Large intestine (tissue), 3 donors: ENCODE data around the gene LCN10. TPM values are rescaled to one million over a fixed set of nuclear protein-coding genes. Genes with fewer than 3 reads are reported as not detected.
A peak's percentile ranks its signal among the peaks of the same experiment; 100 is the strongest.
"Not testable (repeated sequence)": the region's sequence is repeated elsewhere in the genome, so short reads cannot be mapped to it uniquely, and the experiment has no call there.

Source experiments
- DNase-seq, 2 donors: peaks; one replicate each; pipeline versions ENCODE4 v3.0.0 to v3.0.0-alpha.2; 2013
- H3K27ac ChIP-seq: one replicate; pipeline ENCODE4 v1.5.1; 2013; ENCODE audit warnings: low read length
- H3K27me3 ChIP-seq: 2 replicates; pipeline ENCODE4 v1.6.1; 2013; ENCODE audit warnings: low read length; ENCODE audit not compliant: control insufficient read depth, insufficient read depth
- H3K36me3 ChIP-seq: 2 replicates; pipeline ENCODE4 v1.6.1; 2013; ENCODE audit warnings: low read length; ENCODE audit not compliant: control insufficient read depth, insufficient read depth
- H3K4me1 ChIP-seq: one replicate; pipeline ENCODE4 v1.6.1; 2013; ENCODE audit warnings: low read length; ENCODE audit not compliant: control insufficient read depth, insufficient read depth
- H3K4me3 ChIP-seq: one replicate; pipeline ENCODE4 v1.5.1; 2013; ENCODE audit warnings: low read length
- H3K9me3 ChIP-seq: one replicate; pipeline ENCODE4 v1.6.1; 2013; ENCODE audit warnings: mild to moderate bottlenecking, low read depth, low read length, moderate library complexity; ENCODE audit not compliant: control insufficient read depth
- WGBS: methylation state at CpG from one replicate; pipeline ENCODE4 v1.1.5; 2013; ENCODE audit warnings: low lambda C conversion rate; ENCODE audit not compliant: insufficient coverage; 5-methylcytosine and 5-hydroxymethylcytosine counted together
- polyA plus RNA-seq: library from polyadenylated mRNA; unstranded; fragments of 120-200 nt; gene quantifications from one replicate; pipeline ENCODE4 v1.2.1, GENCODE V29; 2013

The LCN10 gene
- polyA plus RNA-seq, 1 donor, result 7.8 TPM

- H3K4me1 ChIP-seq, result peaks cover 8% of the 10 kb centered on the region
- no CpG with 5 or more reads among the region's 7 CpGs for WGBS
Observed at GRCh38 chr9:136710543-136710942, 32.2 kb downstream of the LCN10 start.

GRCh38 chr9:136709454-136710109 is 33.2 kb downstream of the LCN10 start:
- Histone ChIP-seq H3K4me3 (no peak overlapping the region), H3K9me3 (no peaks in the 10 kb centered on the region), H3K4me1 (peaks cover 8% of the 10 kb centered on the region), H3K27me3 (peaks cover 3% of the 10 kb centered on the region), H3K27ac (no peak overlapping the region), H3K36me3 (no peaks in the 10 kb centered on the region)
- no peak for DNase-seq
- no CpG with 5 or more reads among the region's 24 CpGs for WGBS

More at GRCh38 chr9:136710543-136710942, 32.2 kb downstream of the LCN10 start:
- no peak overlapping the region for H3K4me3 ChIP-seq
- H3K27ac ChIP-seq, result no peak overlapping the region
- no peak for DNase-seq
- no peaks in the 10 kb centered on the region for H3K9me3 ChIP-seq
- peaks cover 3% of the 10 kb centered on the region for H3K27me3 ChIP-seq
- H3K36me3 ChIP-seq, result no peaks in the 10 kb centered on the region

GRCh38 chr9:136707849-136708517 is 34.8 kb downstream of the LCN10 start:
- Histone ChIP-seq H3K27ac (no peak overlapping the region), H3K36me3 (no peaks in the 10 kb centered on the region), H3K9me3 (no peaks in the 10 kb centered on the region), H3K4me3 (no peak overlapping the region), H3K4me1 (peaks cover 5% of the 10 kb centered on the region), H3K27me3 (peaks cover 3% of the 10 kb centered on the region)
- WGBS, result 83% methylated on average over 1 of the region's 22 CpGs
- DNase-seq, result no peak

- Histone ChIP-seq H3K4me1 (peaks cover 5% of the 10 kb centered on the region), H3K27me3 (peaks cover 3% of the 10 kb centered on the region), H3K4me3 (no peak overlapping the region), H3K27ac (no peak overlapping the region), H3K36me3 (no peaks in the 10 kb centered on the region), H3K9me3 (no peaks in the 10 kb centered on the region)
- WGBS, result no CpG with 5 or more reads among the region's 7 CpGs
- DNase-seq, result no peak
Observed at GRCh38 chr9:136707011-136707410, 35.7 kb downstream of the LCN10 start.

- Histone ChIP-seq H3K27ac (no peak overlapping the region), H3K4me1 (peaks cover 10% of the 10 kb centered on the region), H3K4me3 (no peak overlapping the region), H3K9me3 (no peaks in the 10 kb centered on the region), H3K36me3 (no peaks in the 10 kb centered on the region), H3K27me3 (peaks cover 7% of the 10 kb centered on the region)
- WGBS, result no CpG with 5 or more reads among the region's 7 CpGs
- no peak for DNase-seq
Observed at GRCh38 chr9:136705564-136705963, 37.2 kb downstream of the LCN10 start.

- DNase-seq, H3K9me3 ChIP-seq, H3K27me3 ChIP-seq, H3K36me3 ChIP-seq, H3K4me3 ChIP-seq, H3K27ac ChIP-seq: not testable (repeated sequence)
- WGBS, result 33% methylated on average over 1 of the region's 8 CpGs
- H3K4me1 ChIP-seq, result peaks cover 14% of the 10 kb centered on the region
Observed at GRCh38 chr9:136704741-136705140, 38.0 kb downstream of the LCN10 start.

GRCh38 chr9:136703276-136703860 is 39.4 kb downstream of the LCN10 start:
- Histone ChIP-seq H3K4me3 (no peak overlapping the region), H3K9me3 (no peaks in the 10 kb centered on the region), H3K4me1 (peaks cover 24% of the 10 kb centered on the region), H3K36me3 (no peaks in the 10 kb centered on the region), H3K27ac (no peak overlapping the region), H3K27me3 (peaks cover 7% of the 10 kb centered on the region)
- no peak for DNase-seq
- no CpG with 5 or more reads among the region's 12 CpGs for WGBS

- Histone ChIP-seq H3K27ac (no peak overlapping the region), H3K36me3 (no peaks in the 10 kb centered on the region), H3K4me1 (peaks cover 36% of the 10 kb centered on the region), H3K4me3 (no peak overlapping the region), H3K27me3 (peaks cover 7% of the 10 kb centered on the region), H3K9me3 (no peaks in the 10 kb centered on the region)
- WGBS, result no CpG with 5 or more reads among the region's 10 CpGs
- DNase-seq, result no peak
Observed at GRCh38 chr9:136701668-136702053, 41.1 kb downstream of the LCN10 start.

- H3K27ac ChIP-seq, result no peak overlapping the region
- DNase-seq, result peak in 1 of 2 donors; percentile 72
- WGBS, result no CpG with 5 or more reads among the region's 38 CpGs
- no peak overlapping the region for H3K4me3 ChIP-seq
- peaks cover 7% of the 10 kb centered on the region for H3K27me3 ChIP-seq
- H3K4me1 ChIP-seq, result peaks cover 41% of the 10 kb centered on the region
- no peaks in the 10 kb centered on the region for H3K9me3 ChIP-seq
- no peaks in the 10 kb centered on the region for H3K36me3 ChIP-seq
Observed at GRCh38 chr9:136700959-136701667, 41.6 kb downstream of the LCN10 start.

GRCh38 chr9:136700304-136700703 is 42.4 kb downstream of the LCN10 start:
- Histone ChIP-seq H3K4me3 (no peak overlapping the region), H3K9me3 (no peaks in the 10 kb centered on the region), H3K27ac (no peak overlapping the region), H3K4me1 (peaks cover 47% of the 10 kb centered on the region), H3K36me3 (no peaks in the 10 kb centered on the region), H3K27me3 (peaks cover 7% of the 10 kb centered on the region)
- no CpG with 5 or more reads among the region's 13 CpGs for WGBS
- DNase-seq, result no peak
